ENCODE results near the gene KDM4B. TPM values are rescaled to one million over a fixed set of nuclear protein-coding genes. Genes with fewer than 3 reads are reported as not detected.

The KDM4B gene
- total and polyA plus RNA-seq, 9 of the 15 experiments (the other 6 are each of a cell fraction or from before 2014, with no cell fraction given), result 0.21 to 29.9 (median 7.3) TPM

DNA sequence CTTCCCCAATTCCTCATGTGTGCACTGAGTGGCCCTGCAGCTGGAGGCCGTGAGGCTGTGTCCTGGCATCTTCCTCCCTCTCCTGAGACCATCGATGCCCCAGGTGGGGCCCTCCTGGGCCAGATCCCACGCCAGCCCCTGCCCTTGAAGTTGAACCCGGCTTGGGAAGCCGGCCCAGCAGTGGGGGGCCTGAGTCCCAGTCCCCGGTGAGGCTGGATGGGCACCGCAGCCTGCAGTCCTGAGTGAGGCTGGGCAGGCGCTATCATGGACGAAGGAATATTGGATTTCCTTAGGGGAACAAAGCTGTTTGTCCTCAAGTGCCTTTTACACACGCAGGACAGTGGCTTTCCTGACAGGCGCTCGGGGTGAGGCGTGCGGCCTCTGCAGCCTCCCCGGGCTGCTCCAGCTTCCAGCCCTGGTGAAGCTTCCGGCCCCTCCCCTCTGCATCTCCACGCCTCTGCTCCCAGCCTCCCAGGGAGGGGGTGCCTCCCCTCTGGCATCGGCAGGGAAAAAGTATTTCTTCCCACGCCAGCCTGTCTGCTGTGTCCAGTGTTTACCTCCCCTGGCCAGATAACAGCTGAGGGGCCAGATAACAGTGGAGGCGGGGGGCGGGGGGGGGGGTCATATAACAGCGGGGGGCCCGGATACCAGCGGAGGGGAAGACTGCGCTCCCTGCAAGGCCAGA, 159.5 kb downstream of the KDM4B start (continued):
- no peak for TF ChIP-seq TRIM24 (IDR thresholded peaks at IDR 0.05)
- TF ChIP-seq BRD4 (IDR thresholded peaks at IDR 0.05), result no peak
- no peak for TF ChIP-seq ZC3H4 (CRISPR knock-in tag; IDR thresholded peaks at IDR 0.05; ENCODE audit: borderline replicate concordance)
- TF ChIP-seq, protein P1, sequence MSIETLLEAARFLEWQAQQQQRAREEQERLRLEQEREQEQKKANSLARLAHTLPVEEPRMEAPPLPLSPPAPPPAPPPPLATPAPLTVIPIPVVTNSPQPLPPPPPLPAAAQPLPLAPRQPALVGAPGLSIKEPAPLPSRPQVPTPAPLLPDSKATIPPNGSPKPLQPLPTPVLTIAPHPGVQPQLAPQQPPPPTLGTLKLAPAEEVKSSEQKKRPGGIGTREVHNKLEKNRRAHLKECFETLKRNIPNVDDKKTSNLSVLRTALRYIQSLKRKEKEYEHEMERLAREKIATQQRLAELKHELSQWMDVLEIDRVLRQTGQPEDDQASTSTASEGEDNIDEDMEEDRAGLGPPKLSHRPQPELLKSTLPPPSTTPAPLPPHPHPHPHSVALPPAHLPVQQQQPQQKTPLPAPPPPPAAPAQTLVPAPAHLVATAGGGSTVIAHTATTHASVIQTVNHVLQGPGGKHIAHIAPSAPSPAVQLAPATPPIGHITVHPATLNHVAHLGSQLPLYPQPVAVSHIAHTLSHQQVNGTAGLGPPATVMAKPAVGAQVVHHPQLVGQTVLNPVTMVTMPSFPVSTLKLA (conservative IDR thresholded peaks at IDR 0.05), result 0 out of 4 replicates have a peak, but pooled peaks of 1 of the 2 experiments have one; percentile 51
- TF ChIP-seq CBX1 (IDR thresholded peaks at IDR 0.05; ENCODE audit: low read depth), result no peak; the same call in 1 of the 2 replicates
- TF ChIP-seq, protein P2, sequence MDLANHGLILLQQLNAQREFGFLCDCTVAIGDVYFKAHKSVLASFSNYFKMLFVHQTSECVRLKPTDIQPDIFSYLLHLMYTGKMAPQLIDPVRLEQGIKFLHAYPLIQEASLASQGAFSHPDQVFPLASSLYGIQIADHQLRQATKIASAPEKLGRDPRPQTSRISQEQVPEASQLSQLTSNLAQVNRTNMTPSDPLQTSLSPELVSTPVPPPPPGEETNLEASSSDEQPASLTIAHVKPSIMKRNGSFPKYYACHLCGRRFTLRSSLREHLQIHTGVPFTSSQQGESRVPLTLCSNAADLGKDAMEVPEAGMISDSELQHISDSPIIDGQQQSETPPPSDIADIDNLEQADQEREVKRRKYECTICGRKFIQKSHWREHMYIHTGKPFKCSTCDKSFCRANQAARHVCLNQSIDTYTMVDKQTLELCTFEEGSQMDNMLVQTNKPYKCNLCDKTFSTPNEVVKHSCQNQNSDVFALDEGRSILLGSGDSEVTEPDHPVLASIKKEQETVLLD (IDR thresholded peaks at IDR 0.05), result no peak
- no peak for TF ChIP-seq ZNF316 (IDR thresholded peaks at IDR 0.05)
- no peak for TF ChIP-seq CBX3 (IDR thresholded peaks at IDR 0.05; ENCODE audit: borderline replicate concordance in 1 of 2, low read length in 2 of 2)
- TF ChIP-seq SOX6 (IDR thresholded peaks at IDR 0.05), result no peak
- TF ChIP-seq, protein P3, sequence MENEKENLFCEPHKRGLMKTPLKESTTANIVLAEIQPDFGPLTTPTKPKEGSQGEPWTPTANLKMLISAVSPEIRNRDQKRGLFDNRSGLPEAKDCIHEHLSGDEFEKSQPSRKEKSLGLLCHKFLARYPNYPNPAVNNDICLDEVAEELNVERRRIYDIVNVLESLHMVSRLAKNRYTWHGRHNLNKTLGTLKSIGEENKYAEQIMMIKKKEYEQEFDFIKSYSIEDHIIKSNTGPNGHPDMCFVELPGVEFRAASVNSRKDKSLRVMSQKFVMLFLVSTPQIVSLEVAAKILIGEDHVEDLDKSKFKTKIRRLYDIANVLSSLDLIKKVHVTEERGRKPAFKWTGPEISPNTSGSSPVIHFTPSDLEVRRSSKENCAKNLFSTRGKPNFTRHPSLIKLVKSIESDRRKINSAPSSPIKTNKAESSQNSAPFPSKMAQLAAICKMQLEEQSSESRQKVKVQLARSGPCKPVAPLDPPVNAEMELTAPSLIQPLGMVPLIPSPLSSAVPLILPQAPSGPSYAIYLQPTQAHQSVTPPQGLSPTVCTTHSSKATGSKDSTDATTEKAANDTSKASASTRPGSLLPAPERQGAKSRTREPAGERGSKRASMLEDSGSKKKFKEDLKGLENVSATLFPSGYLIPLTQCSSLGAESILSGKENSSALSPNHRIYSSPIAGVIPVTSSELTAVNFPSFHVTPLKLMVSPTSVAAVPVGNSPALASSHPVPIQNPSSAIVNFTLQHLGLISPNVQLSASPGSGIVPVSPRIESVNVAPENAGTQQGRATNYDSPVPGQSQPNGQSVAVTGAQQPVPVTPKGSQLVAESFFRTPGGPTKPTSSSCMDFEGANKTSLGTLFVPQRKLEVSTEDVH (IDR thresholded peaks at IDR 0.05; ENCODE audit: low read depth, partially characterized antibody), result no peak
- peak; percentile 35; the same call in 1 of the 2 replicates for TF ChIP-seq POLR2A (conservative IDR thresholded peaks at IDR 0.05)
- TF ChIP-seq TAF7 (tag; IDR thresholded peaks at IDR 0.05), result no peak
- TF ChIP-seq NFE2 (IDR thresholded peaks at IDR 0.05; ENCODE audit: low read depth), result no peak
- no peak for TF ChIP-seq DMBX1 (CRISPR knock-in tag; IDR thresholded peaks at IDR 0.05; ENCODE audit: borderline replicate concordance)
- 0 out of 2 replicates have a peak, but pooled peaks have one; percentile 8 for TF ChIP-seq NFIC (IDR thresholded peaks at IDR 0.05)
- TF ChIP-seq ZNF584 (CRISPR knock-in tag; IDR thresholded peaks at IDR 0.05; ENCODE audit: low read depth), result no peak
- no peak for TF ChIP-seq KLF6 (CRISPR knock-in tag; IDR thresholded peaks at IDR 0.05; ENCODE audit: borderline replicate concordance)
- TF ChIP-seq ZNF586 (CRISPR knock-in tag; conservative IDR thresholded peaks at IDR 0.05), result no peak
- TF ChIP-seq TAF9B (IDR thresholded peaks at IDR 0.05; ENCODE audit: partially characterized antibody), result no peak
- TF ChIP-seq, protein P4, sequence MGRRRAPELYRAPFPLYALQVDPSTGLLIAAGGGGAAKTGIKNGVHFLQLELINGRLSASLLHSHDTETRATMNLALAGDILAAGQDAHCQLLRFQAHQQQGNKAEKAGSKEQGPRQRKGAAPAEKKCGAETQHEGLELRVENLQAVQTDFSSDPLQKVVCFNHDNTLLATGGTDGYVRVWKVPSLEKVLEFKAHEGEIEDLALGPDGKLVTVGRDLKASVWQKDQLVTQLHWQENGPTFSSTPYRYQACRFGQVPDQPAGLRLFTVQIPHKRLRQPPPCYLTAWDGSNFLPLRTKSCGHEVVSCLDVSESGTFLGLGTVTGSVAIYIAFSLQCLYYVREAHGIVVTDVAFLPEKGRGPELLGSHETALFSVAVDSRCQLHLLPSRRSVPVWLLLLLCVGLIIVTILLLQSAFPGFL (CRISPR knock-in tag; IDR thresholded peaks at IDR 0.05), result no peak
- no peak for TF ChIP-seq NCOA2 (IDR thresholded peaks at IDR 0.05; ENCODE audit: partially characterized antibody in 2 of 2)
- no peak for TF ChIP-seq MTF1 (CRISPR knock-in tag; IDR thresholded peaks at IDR 0.05; ENCODE audit: borderline replicate concordance)
